GM13977 (cell line): ENCODE results near the gene C9orf57.
"Not testable (repeated sequence)": the region's sequence is repeated elsewhere in the genome, so short reads cannot be mapped to it uniquely, and the experiment has no call there.

Experiments used
- DNase-seq: peaks from one replicate; pipeline ENCODE4 v3.0.0; 2012; ENCODE audit warnings: low spot score
- CTCF ChIP-seq: IDR thresholded peaks from 2 replicates; pipeline ENCODE4 v1.5.1; 2012; ENCODE audit warnings: mild to moderate bottlenecking, control low read depth; ENCODE audit not compliant: insufficient read depth; ENCODE audit errors: extremely low read depth, missing control alignments
- in situ Hi-C: fragments of 300-500 bp; cut with MboI; formaldehyde crosslinking; loops from one replicate; pipeline ENCODE4 v1.12.0; 2022; ENCODE audit warnings: low sequenced_read_pairs, low pct_unique_long_range_greater_than_20kb, mixed read lengths, inconsistent platforms; ENCODE audit not compliant: unreplicated experiment

C9orf57 gene

GRCh38 chr9:72030767-72031166 lies 29.6 kb downstream of the C9orf57 start:
- no peak for TF ChIP-seq CTCF
- DNase-seq = no peak
- in situ Hi-C loops = loop anchor here (25.0 kb wide), 2 partner anchors 557 to 782 kb away; no protein-coding TSS in a partner anchor

- in situ Hi-C loops = loop anchor here (25.0 kb wide), 2 partner anchors 557 to 782 kb away; no protein-coding TSS in a partner anchor
- no peak for TF ChIP-seq CTCF
- DNase-seq = no peak
Measured at GRCh38 chr9:72029986-72030385, 30.4 kb downstream of the C9orf57 start.

GRCh38 chr9:72025906-72026305 lies 34.5 kb downstream of the C9orf57 start:
- TF ChIP-seq CTCF = no peak
- DNase-seq = no peak
- in situ Hi-C loops = loop anchor here (25.0 kb wide), 2 partner anchors 561 to 786 kb away; no protein-coding TSS in a partner anchor

- no peak for TF ChIP-seq CTCF
- in situ Hi-C loops = loop anchor here (25.0 kb wide), 1 partner anchor 211 kb away; no protein-coding TSS in a partner anchor
- DNase-seq = no peak
Measured at GRCh38 chr9:72023596-72023995, 36.8 kb downstream of the C9orf57 start.

- in situ Hi-C loops = loop anchor here (25.0 kb wide), 1 partner anchor 211 kb away; no protein-coding TSS in a partner anchor
- TF ChIP-seq CTCF = no peak
- DNase-seq = no peak
Measured at GRCh38 chr9:72022841-72023240, 37.6 kb downstream of the C9orf57 start.

GRCh38 chr9:72013292-72013760 lies 47.1 kb downstream of the C9orf57 start:
- TF ChIP-seq CTCF = no peak
- no peak for DNase-seq
- in situ Hi-C loops = loop anchor here (25.0 kb wide), 1 partner anchor 201 kb away; no protein-coding TSS in a partner anchor

- no peak for DNase-seq
- no peak for TF ChIP-seq CTCF
- in situ Hi-C loops = loop anchor here (25.0 kb wide), 1 partner anchor 200 kb away; no protein-coding TSS in a partner anchor
Measured at GRCh38 chr9:72012646-72013045, 47.8 kb downstream of the C9orf57 start.

- not testable (repeated sequence) for DNase-seq
- in situ Hi-C loops = loop anchor here (25.0 kb wide), 1 partner anchor 195 kb away; no protein-coding TSS in a partner anchor
Measured at GRCh38 chr9:72007726-72008125, 52.7 kb downstream of the C9orf57 start.
